PC-3 (cell line): ENCODE results near the gene CPD.

Source experiments
- CTCF ChIP-seq: fragments of 300-600 bp; sonication (generic); conservative IDR thresholded peaks from 2 replicates; pipeline ENCODE4 v1.5.1; 2017; ENCODE audit warnings: antibody characterized with exemption, low read depth, mild to moderate bottlenecking, low read length
- EZH2phosphoT487 ChIP-seq: fragments of 300-600 bp; sonication (generic); IDR thresholded peaks from 2 replicates; pipeline ENCODE4 v1.6.1; 2018; ENCODE audit warnings: mild to moderate bottlenecking, antibody characterized with exemption, low read length, borderline replicate concordance

GRCh38 chr17:30393911-30394867, 15.5 kb downstream of the CPD start:
- TF ChIP-seq CTCF (no peak), EZH2phosphoT487 (no peak)
